Gastrocnemius medialis (tissue), 4 donors: ENCODE results near the gene MADD. TPM values are rescaled to one million over a fixed set of nuclear protein-coding genes. Genes with fewer than 3 reads are reported as not detected.

Experiments used
- ATAC-seq, 2 donors: fragments of 150-250 bp; one replicate each; pipeline ENCODE4 v1.9.1; 2016
- DNase-seq, 2 donors: peaks; one replicate each; pipeline ENCODE4 v3.0.0-alpha.2; 2019
- H3K27ac ChIP-seq, 4 donors: fragments of 200-600 bp; sonication (generic); 1 replicate in 1 of 4; 2 replicates in 3 of 4; pipeline ENCODE4 v1.5.1; 2016 to 2018; ENCODE audit warnings: mild to moderate bottlenecking in 2 of 4, moderate library complexity in 1 of 4
- H3K27me3 ChIP-seq, 3 donors: fragments of 200-600 bp; sonication (generic) in 2 of 3; 1 replicate in 1 of 3; 2 replicates in 2 of 3; pipeline versions ENCODE4 v1.5.1 to v1.6.0; 2016 to 2019; ENCODE audit warnings: mild to moderate bottlenecking in 1 of 3, moderate library complexity in 1 of 3
- H3K36me3 ChIP-seq, 2 donors: fragments of 200-600 bp; sonication (generic) in 1 of 2; one replicate each; pipeline ENCODE4 v1.5.1; 2017 to 2018
- H3K4me1 ChIP-seq, 2 donors: fragments of 200-600 bp; sonication (generic) in 1 of 2; one replicate each; pipeline ENCODE4 v1.5.1; 2016 to 2017; ENCODE audit warnings: mild to moderate bottlenecking in 2 of 2
- H3K4me3 ChIP-seq, 4 donors: fragments of 200-600 bp; sonication (generic) in 3 of 4; 1 replicate in 1 of 4; 2 replicates in 3 of 4; pipeline ENCODE4 v1.5.1; 2016 to 2019; ENCODE audit warnings: mild to moderate bottlenecking in 2 of 4
- H3K9me3 ChIP-seq, 3 donors: fragments of 200-600 bp; sonication (generic) in 2 of 3; 1 replicate in 1 of 3; 2 replicates in 2 of 3; pipeline ENCODE4 v1.5.1; 2016 to 2019
- POLR2A ChIP-seq, 2 donors: fragments of 450-650 bp; IDR thresholded peaks; one replicate each; pipeline ENCODE4 v1.6.1; 2017; ENCODE audit warnings: antibody characterized with exemption in 2 of 2, mild to moderate bottlenecking in 2 of 2, moderate library complexity in 2 of 2
- in situ Hi-C, 4 donors: fragments of 200-750 bp; cut with MboI; loops; one replicate each; pipeline versions ENCODE4 v1.15.0 to v1.8.0; 2017; ENCODE audit warnings: low sequenced_read_pairs in 4 of 4
- intact Hi-C: fragments of 100-400 bp; cut with DNase I; formaldehyde crosslinking; loops from one replicate; pipeline ENCODE4 v1.15.1; 2023; ENCODE audit warnings: low total_unique reads
- total RNA-seq, 4 donors: library from RNA; depleted of rRNA; stranded (reverse); fragments of >200 nt; gene quantifications; one replicate each; pipeline versions ENCODE4 v1.1.0 to v1.2.3, GENCODE V29; 2016
- TF ChIP-seq, protein P1 (sequence below), 5 experiments: fragments of 450-650 bp in 3 of 5; fragments of 200-600 bp in 2 of 5; sonication (generic) in 2 of 5; IDR thresholded peaks in 4 of 5; conservative IDR thresholded peaks in 1 of 5; 1 replicate in 4 of 5; 2 replicates in 1 of 5; pipeline ENCODE4 v1.5.1; 2016 to 2019; ENCODE audit warnings: antibody characterized with exemption in 5 of 5, mild to moderate bottlenecking in 3 of 5, moderate library complexity in 3 of 5

MADD gene
- total RNA-seq, 4 donors from 2014 or later: 39.4 to 47.9 (median 41.6) TPM

DNA sequence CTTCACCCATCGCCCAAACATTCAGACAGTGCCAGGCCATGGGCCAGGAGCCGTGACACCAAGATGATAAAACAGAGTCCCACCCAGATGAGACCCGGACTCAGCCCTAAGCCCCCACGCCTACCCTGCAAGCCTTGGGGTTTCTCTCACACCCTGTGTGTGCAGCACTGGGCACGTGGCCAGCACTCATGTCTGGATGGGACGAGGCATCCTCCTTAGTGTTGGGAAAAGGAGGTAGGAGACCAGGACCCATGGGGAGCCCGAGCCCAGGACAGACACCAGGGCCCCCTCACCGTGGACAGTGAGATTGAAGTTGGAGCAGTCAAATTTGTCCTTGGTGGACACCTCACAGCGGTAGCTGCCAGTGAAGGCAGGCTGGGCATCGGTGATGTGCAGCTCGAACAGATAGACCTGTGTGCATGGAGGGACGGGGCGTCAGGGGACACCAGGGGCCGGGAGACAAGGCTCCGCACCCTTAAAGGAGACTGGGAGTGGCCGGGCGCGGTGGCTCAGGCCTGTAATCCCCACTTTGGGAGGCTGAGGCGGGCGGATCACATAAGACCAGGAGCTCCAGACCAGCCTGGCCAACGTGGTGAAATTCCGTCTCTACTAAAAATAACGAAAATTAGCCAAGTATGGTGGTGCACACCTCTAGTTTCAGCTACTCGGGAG lies 78.3 kb downstream of the MADD start:
- Histone ChIP-seq H3K36me3 (no peaks in the 10 kb centered on the region), H3K4me1 (peaks cover 0 to 4% of the 10 kb centered on the region in 2 donors), H3K4me3 (no peak overlapping the region), H3K27me3 (no peaks in the 10 kb centered on the region), H3K9me3 (no peaks in the 10 kb centered on the region), H3K27ac (no peak overlapping the region)
- DNase-seq: no peak
- intact Hi-C loops: no loop called here
- in situ Hi-C loops: no loop called here
- no peak for ATAC-seq
- TF ChIP-seq, protein P1, sequence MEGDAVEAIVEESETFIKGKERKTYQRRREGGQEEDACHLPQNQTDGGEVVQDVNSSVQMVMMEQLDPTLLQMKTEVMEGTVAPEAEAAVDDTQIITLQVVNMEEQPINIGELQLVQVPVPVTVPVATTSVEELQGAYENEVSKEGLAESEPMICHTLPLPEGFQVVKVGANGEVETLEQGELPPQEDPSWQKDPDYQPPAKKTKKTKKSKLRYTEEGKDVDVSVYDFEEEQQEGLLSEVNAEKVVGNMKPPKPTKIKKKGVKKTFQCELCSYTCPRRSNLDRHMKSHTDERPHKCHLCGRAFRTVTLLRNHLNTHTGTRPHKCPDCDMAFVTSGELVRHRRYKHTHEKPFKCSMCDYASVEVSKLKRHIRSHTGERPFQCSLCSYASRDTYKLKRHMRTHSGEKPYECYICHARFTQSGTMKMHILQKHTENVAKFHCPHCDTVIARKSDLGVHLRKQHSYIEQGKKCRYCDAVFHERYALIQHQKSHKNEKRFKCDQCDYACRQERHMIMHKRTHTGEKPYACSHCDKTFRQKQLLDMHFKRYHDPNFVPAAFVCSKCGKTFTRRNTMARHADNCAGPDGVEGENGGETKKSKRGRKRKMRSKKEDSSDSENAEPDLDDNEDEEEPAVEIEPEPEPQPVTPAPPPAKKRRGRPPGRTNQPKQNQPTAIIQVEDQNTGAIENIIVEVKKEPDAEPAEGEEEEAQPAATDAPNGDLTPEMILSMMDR (IDR thresholded peaks at IDR 0.05 in 4 of 5, conservative IDR thresholded peaks at IDR 0.05 in 1 of 5): no peak
- TF ChIP-seq POLR2A (IDR thresholded peaks at IDR 0.05): no peak

DNA sequence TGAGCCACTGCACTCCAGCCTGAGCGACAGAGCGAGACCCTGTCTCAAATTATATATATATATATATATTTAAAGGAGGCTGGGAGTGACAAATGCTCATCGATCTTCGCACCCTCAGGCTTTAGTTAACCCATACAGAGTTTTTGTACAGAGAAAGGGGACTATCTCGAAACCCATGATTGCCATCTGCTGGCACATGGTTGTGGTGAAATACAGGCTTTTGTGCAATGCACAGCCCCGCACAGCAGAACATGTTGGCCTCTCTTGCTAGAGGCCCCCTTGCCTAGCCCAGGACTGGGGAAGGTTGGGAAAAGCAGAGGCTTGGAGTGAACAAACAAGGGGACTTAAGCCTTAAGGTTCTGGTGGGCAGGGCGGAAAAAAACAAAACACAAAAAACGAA lies 78.9 kb downstream of the MADD start:
- ATAC-seq (no peak), DNase-seq (no peak)
- no peaks in the 10 kb centered on the region for H3K27me3 ChIP-seq
- no peaks in the 10 kb centered on the region for H3K9me3 ChIP-seq
- no peak overlapping the region for H3K4me3 ChIP-seq
- in situ Hi-C loops: no loop called here
- intact Hi-C loops: no loop called here
- H3K4me1 ChIP-seq: peaks cover 0 to 4% of the 10 kb centered on the region in 2 donors
- no peaks in the 10 kb centered on the region for H3K36me3 ChIP-seq
- H3K27ac ChIP-seq: no peak overlapping the region
- no peak for TF ChIP-seq POLR2A (IDR thresholded peaks at IDR 0.05)
- TF ChIP-seq, protein P1 (IDR thresholded peaks at IDR 0.05 in 4 of 5, conservative IDR thresholded peaks at IDR 0.05 in 1 of 5): no peak

DNA sequence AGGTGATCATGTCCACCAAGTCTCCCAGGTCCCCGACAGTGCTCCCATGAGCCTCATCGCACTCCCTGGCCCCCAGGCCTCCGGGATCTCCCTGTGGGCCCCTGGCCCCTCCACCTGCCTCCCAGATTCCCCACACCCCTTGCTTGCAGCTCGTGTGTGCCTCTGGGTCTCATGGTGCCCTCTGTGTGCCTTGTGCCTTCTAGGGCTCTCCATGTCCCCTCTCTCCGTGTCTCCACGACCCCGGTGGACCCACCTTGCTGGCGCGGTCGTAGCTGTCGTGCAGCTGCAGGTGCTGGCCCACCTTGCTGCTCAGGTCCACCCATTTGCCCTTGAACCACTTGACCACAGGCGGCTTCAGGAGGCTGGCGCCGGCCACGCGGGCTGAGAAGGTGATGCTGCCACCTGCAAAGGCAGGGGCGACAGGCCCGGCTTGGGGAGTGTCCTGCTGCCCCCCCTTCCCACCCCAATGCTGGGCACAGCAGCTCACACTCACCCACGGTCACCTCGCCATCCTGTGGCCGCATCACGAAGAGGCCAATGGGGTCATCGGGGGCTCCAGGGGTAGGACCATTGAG lies 79.7 kb downstream of the MADD start:
- intact Hi-C loops (no loop called here), in situ Hi-C loops (loop anchor here in 3 of 4 donors (10.0 to 25.0 kb wide), 4 partner anchors 95 to 462 kb away; partner anchors contain the start of genes ACP2 (in 2 of the 3), NR1H3 (in 1 of the 3) and PACSIN3 (in 1 of the 3))
- ATAC-seq (no peak), DNase-seq (no peak)
- Histone ChIP-seq H3K27ac (no peak overlapping the region), H3K36me3 (no peaks in the 10 kb centered on the region), H3K9me3 (no peaks in the 10 kb centered on the region), H3K27me3 (no peaks in the 10 kb centered on the region), H3K4me1 (peaks cover 2 to 9% of the 10 kb centered on the region in 2 donors), H3K4me3 (no peak overlapping the region)
- no peak for TF ChIP-seq POLR2A (IDR thresholded peaks at IDR 0.05)
- TF ChIP-seq, protein P1 (IDR thresholded peaks at IDR 0.05 in 4 of 5, conservative IDR thresholded peaks at IDR 0.05 in 1 of 5): no peak

DNA sequence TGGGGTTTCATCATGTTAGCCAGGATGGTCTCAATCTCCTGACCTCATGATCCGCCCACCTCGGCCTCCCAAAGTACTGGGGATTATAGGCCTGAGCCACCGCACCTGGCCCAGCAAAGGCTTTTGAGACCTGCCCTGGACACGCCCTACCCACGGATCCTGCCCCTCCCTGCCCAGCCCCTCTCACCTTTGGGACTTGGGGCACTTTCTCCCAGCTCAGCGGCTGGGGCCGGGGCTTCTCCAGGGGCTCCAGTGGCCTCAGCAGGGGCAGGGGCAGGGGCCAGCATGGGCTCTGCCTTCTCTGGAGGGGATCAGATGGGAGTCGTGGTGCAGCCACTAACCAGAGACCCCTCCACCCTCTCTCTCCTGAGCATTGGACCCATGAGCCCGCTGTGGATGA lies 80.4 kb downstream of the MADD start:
- no peak for TF ChIP-seq POLR2A (IDR thresholded peaks at IDR 0.05)
- TF ChIP-seq, protein P1 (IDR thresholded peaks at IDR 0.05 in 4 of 5, conservative IDR thresholded peaks at IDR 0.05 in 1 of 5): no peak
- no peak for DNase-seq
- peaks cover 6 to 10% of the 10 kb centered on the region in 2 donors for H3K4me1 ChIP-seq
- H3K27ac ChIP-seq: no peak overlapping the region
- in situ Hi-C loops: loop anchor here in 3 of 4 donors (10.0 to 25.0 kb wide), 4 partner anchors 96 to 463 kb away; partner anchors contain the start of genes ACP2 (in 2 of the 3), NR1H3 (in 1 of the 3) and PACSIN3 (in 1 of the 3)
- no peaks in the 10 kb centered on the region for H3K9me3 ChIP-seq
- ATAC-seq: no peak
- no peaks in the 10 kb centered on the region for H3K27me3 ChIP-seq
- no peaks in the 10 kb centered on the region for H3K36me3 ChIP-seq
- no peak overlapping the region for H3K4me3 ChIP-seq
- intact Hi-C loops: no loop called here
